ENCODE results near the gene LYRM1.

LYRM1 gene

DNA sequence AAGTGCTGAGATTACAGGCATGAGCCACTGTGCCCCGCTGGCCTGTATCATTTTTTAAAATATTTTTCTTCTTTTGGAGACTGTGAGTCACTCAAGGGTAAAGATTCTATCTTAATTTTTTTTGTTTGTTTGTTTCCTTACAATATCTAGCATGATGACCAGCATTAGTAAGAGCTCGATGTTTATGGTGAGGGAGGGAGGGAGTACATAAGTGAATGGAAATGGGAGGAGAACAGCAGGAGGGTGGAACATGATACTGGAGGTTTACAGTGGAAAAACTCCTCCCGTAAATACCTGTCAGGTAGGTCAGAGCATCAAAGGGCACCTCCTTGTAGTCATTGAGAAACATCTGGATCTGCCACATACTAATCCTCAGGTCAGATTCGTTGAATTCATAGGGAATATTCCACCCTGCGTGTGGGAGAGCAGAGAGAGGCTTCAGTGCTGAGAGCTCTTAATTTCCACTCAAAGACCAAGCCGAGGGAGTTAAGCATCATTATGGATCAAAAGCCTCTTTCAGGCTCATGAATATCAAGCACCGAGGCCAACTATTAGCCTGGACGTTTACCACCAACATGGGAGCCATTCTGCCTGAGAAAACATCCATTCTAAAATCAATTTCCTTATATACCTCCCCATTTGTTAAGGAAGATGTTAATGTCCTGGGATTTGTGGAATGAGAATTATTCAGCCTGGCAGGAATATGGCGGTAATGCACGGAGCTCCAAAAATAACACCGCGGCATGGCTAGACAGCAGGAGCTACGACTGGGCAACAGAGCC is 51.8 kb downstream of the LYRM1 start:
- no peaks in the 10 kb centered on the region for H3K9me3 ChIP-seq (ENCODE audit: low read length)
- no peak overlapping the region for H2AFZ ChIP-seq (ENCODE audit: low read length)
- no peaks in the 10 kb centered on the region for H3F3A ChIP-seq (ENCODE audit: insufficient read depth, low read length)
- H3K79me2 ChIP-seq (ENCODE audit: insufficient read depth, low read length) = no peaks in the 10 kb centered on the region
- TF ChIP-seq EZH2 (IDR thresholded peaks at IDR 0.05; ENCODE audit: borderline replicate concordance, low read length) = no peak
- H3K4me3 ChIP-seq (ENCODE audit: low read depth, low read length, poor library complexity, severe bottlenecking) = no peak overlapping the region
- no peaks in the 10 kb centered on the region for H3K9me2 ChIP-seq (ENCODE audit: low read depth, low read length)
- H4K20me1 ChIP-seq (ENCODE audit: insufficient read depth, low read length) = no peaks in the 10 kb centered on the region
- H3K27me3 ChIP-seq (ENCODE audit: insufficient read depth, low read length) = no peaks in the 10 kb centered on the region
- H3K9ac ChIP-seq (ENCODE audit: low read length) = no peak overlapping the region
- no peak overlapping the region for H3K27ac ChIP-seq (ENCODE audit: low read depth, low read length, poor library complexity, severe bottlenecking)
- H3K36me3 ChIP-seq (ENCODE audit: insufficient read depth, low read length) = no peaks in the 10 kb centered on the region
- H3K4me1 ChIP-seq (ENCODE audit: insufficient read depth, low read length, severe bottlenecking) = no peaks in the 10 kb centered on the region
- no peak overlapping the region for H3K4me2 ChIP-seq (ENCODE audit: low read length)

DNA sequence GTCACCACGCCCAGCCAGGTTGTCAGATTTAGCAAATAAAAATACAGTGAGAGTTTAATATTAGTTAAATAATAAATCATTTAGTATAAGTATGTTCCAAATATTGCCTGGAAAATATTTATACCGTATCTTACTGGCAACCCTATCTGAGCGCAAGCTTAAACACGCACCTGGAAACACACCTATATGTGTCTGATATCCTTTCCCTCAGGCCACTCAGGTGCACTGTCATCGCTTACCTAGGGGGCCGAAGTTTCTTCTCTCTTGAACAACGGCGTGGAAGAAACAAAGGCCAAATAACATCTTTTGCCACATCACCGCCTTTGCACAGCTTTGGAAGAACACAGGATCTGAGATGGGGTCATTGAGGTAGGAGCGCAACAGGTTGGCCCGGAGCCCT is 54.0 kb downstream of the LYRM1 start:
- Histone ChIP-seq H3K79me2 (ENCODE audit: insufficient read depth, low read length) (no peaks in the 10 kb centered on the region), H3K4me3 (ENCODE audit: low read depth, low read length, poor library complexity, severe bottlenecking) (no peak overlapping the region), H2AFZ (ENCODE audit: low read length) (no peak overlapping the region), H3K9ac (ENCODE audit: low read length) (no peak overlapping the region), H3K4me2 (ENCODE audit: low read length) (no peak overlapping the region), H3K36me3 (ENCODE audit: insufficient read depth, low read length) (no peaks in the 10 kb centered on the region), H3K4me1 (ENCODE audit: insufficient read depth, low read length, severe bottlenecking) (no peaks in the 10 kb centered on the region), H3K27ac (ENCODE audit: low read depth, low read length, poor library complexity, severe bottlenecking) (no peak overlapping the region), H3K27me3 (ENCODE audit: insufficient read depth, low read length) (no peaks in the 10 kb centered on the region), H4K20me1 (ENCODE audit: insufficient read depth, low read length) (no peaks in the 10 kb centered on the region), H3F3A (ENCODE audit: insufficient read depth, low read length) (no peaks in the 10 kb centered on the region), H3K9me3 (ENCODE audit: low read length) (no peaks in the 10 kb centered on the region), H3K9me2 (ENCODE audit: low read depth, low read length) (no peaks in the 10 kb centered on the region)
- no peak for TF ChIP-seq EZH2 (IDR thresholded peaks at IDR 0.05; ENCODE audit: borderline replicate concordance, low read length)
- TF ChIP-seq, protein P1, sequence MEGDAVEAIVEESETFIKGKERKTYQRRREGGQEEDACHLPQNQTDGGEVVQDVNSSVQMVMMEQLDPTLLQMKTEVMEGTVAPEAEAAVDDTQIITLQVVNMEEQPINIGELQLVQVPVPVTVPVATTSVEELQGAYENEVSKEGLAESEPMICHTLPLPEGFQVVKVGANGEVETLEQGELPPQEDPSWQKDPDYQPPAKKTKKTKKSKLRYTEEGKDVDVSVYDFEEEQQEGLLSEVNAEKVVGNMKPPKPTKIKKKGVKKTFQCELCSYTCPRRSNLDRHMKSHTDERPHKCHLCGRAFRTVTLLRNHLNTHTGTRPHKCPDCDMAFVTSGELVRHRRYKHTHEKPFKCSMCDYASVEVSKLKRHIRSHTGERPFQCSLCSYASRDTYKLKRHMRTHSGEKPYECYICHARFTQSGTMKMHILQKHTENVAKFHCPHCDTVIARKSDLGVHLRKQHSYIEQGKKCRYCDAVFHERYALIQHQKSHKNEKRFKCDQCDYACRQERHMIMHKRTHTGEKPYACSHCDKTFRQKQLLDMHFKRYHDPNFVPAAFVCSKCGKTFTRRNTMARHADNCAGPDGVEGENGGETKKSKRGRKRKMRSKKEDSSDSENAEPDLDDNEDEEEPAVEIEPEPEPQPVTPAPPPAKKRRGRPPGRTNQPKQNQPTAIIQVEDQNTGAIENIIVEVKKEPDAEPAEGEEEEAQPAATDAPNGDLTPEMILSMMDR (IDR thresholded peaks at IDR 0.05; ENCODE audit: low read length) = no peak

DNA sequence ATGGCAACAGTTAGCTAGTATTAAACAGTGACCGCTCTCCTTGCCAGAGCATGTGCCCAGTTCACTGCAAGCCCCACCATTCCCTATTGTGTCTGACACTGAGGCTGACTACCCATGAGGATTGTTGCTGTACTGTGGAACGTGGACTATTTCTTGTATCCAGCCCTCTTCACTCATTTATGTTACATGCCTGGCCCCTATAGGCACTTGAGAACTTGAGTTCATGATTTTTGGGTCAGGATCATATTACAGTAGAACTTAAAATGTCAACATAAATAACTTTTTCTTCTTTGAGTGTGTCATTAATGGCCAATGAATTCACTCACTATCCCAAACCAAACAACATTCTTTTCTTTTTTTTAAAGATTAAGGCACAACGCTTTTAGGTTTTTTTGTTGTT is 55.7 kb downstream of the LYRM1 start:
- Histone ChIP-seq H3K79me2 (ENCODE audit: insufficient read depth, low read length) (no peaks in the 10 kb centered on the region), H3K4me2 (ENCODE audit: low read length) (no peak overlapping the region), H3K9me3 (ENCODE audit: low read length) (no peaks in the 10 kb centered on the region), H2AFZ (ENCODE audit: low read length) (no peak overlapping the region), H3K4me1 (ENCODE audit: insufficient read depth, low read length, severe bottlenecking) (no peaks in the 10 kb centered on the region), H3K27me3 (ENCODE audit: insufficient read depth, low read length) (no peaks in the 10 kb centered on the region), H3K36me3 (ENCODE audit: insufficient read depth, low read length) (no peaks in the 10 kb centered on the region), H4K20me1 (ENCODE audit: insufficient read depth, low read length) (no peaks in the 10 kb centered on the region), H3K9ac (ENCODE audit: low read length) (no peak overlapping the region), H3K9me2 (ENCODE audit: low read depth, low read length) (no peaks in the 10 kb centered on the region), H3F3A (ENCODE audit: insufficient read depth, low read length) (no peaks in the 10 kb centered on the region), H3K27ac (ENCODE audit: low read depth, low read length, poor library complexity, severe bottlenecking) (no peak overlapping the region), H3K4me3 (ENCODE audit: low read depth, low read length, poor library complexity, severe bottlenecking) (no peak overlapping the region)
- TF ChIP-seq EZH2 (IDR thresholded peaks at IDR 0.05; ENCODE audit: borderline replicate concordance, low read length) = no peak
- TF ChIP-seq, protein P1 (IDR thresholded peaks at IDR 0.05; ENCODE audit: low read length) = no peak

DNA sequence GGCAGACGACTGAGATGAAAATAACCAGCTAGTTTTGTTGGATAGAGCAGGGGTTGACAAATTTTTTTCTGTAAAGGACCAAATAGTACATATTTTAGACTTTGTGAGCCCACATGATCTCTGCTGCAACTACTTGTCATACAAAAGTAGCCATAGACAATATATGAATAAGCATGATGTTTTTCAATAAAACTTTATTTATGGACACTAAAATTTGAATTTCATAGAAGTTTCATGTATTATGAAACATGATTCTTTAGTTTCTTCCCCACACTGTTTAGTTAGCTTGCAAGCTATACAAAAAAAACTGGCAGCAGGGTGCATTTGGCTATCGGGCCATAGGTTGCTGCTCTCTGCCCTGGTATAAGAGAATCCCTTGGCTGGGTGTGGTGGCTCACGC is 56.6 kb downstream of the LYRM1 start:
- no peak for TF ChIP-seq EZH2 (IDR thresholded peaks at IDR 0.05; ENCODE audit: borderline replicate concordance, low read length)
- TF ChIP-seq, protein P1 (IDR thresholded peaks at IDR 0.05; ENCODE audit: low read length) = no peak

More for the DNA sequence above, 56.6 kb downstream of the LYRM1 start:
- Histone ChIP-seq H2AFZ (ENCODE audit: low read length) (no peak overlapping the region), H3K27me3 (ENCODE audit: insufficient read depth, low read length) (no peaks in the 10 kb centered on the region), H3K4me3 (ENCODE audit: low read depth, low read length, poor library complexity, severe bottlenecking) (no peak overlapping the region), H3K27ac (ENCODE audit: low read depth, low read length, poor library complexity, severe bottlenecking) (no peak overlapping the region), H4K20me1 (ENCODE audit: insufficient read depth, low read length) (no peaks in the 10 kb centered on the region), H3K36me3 (ENCODE audit: insufficient read depth, low read length) (no peaks in the 10 kb centered on the region), H3K4me2 (ENCODE audit: low read length) (no peak overlapping the region), H3K4me1 (ENCODE audit: insufficient read depth, low read length, severe bottlenecking) (no peaks in the 10 kb centered on the region), H3K9ac (ENCODE audit: low read length) (no peak overlapping the region), H3K9me3 (ENCODE audit: low read length) (no peaks in the 10 kb centered on the region), H3K79me2 (ENCODE audit: insufficient read depth, low read length) (no peaks in the 10 kb centered on the region), H3K9me2 (ENCODE audit: low read depth, low read length) (no peaks in the 10 kb centered on the region), H3F3A (ENCODE audit: insufficient read depth, low read length) (no peaks in the 10 kb centered on the region)
